Activated CD4-positive, CD25-positive, alpha-beta regulatory T cell treated with anti-CD3 and anti-CD28 coated beads, Interleukin-2, amount 50 U/mL, for 72 hours (primary cell): ENCODE data around the gene ARPC1A.
"Not testable (repeated sequence)": the region's sequence is repeated elsewhere in the genome, so short reads cannot be mapped to it uniquely, and the experiment has no call there.

Experiments used
- DNase-seq: peaks from one replicate; pipeline ENCODE4 v3.0.0; 2021

The ARPC1A gene

DNA sequence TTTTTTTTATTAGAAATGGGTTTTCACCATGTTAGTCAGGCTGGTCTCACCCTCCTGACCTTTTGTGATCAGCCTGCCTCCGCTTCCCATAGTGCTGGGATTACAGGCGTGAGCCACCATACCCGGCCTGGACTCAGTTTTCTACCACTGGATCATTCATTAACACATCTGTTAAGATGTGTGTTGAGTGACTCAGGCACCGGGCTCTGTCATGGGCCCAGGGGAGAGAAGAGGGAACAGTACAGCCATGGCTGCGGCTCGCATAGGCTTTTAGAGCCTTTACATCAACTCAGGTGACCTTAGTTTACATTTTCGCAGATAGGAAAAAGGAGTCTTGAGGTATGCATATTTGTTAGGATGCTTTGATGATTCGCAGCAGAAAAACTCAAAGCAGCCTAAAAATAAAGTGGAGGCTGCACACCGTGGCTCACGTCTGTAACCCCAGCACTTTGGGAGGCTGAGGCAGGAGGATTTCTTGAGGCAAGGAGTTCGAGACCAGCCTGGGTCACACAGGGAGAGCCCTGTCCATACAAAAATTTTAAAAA, 45.8 kb downstream of the ARPC1A start:
- DNase-seq, result no peak

DNA sequence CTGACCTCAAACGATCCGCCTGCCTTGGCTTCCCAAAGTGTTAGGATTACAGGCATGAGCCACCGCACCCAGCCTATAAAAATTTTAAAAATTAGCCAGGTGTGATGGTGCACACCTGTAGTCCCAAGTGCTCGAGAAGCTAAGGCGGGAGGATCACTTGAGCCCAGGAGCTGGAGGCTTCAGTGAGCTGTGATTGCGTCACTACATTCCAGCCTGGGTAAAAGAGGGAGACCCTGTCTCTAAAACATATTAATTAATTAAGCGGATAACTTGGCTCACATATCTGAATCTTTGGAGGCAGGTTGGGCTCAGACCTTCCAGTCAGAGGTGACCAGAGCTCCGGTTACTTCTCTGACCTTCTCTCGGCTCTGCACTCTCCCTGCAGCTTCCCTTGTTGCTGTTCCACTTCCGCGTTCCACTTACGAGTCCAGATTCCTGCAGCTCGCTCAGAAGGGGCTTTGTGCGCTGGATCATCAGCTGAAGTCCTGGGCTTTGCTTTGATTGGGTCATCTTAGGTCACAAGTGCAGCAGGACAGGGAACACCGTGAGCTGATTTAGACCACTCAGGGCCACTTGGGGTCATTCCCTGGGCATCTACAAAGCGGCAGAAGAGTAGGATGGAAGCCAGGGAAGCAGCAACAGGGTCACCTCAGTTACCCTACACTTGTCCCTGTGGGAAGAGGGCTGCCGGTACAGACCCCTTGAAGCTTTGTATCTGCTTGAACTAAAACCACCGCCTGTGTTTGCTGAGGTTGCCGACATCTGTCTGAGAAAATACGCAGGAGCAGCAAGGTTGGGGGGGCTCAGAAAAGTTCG, 46.8 kb downstream of the ARPC1A start:
- no peak for DNase-seq

DNA sequence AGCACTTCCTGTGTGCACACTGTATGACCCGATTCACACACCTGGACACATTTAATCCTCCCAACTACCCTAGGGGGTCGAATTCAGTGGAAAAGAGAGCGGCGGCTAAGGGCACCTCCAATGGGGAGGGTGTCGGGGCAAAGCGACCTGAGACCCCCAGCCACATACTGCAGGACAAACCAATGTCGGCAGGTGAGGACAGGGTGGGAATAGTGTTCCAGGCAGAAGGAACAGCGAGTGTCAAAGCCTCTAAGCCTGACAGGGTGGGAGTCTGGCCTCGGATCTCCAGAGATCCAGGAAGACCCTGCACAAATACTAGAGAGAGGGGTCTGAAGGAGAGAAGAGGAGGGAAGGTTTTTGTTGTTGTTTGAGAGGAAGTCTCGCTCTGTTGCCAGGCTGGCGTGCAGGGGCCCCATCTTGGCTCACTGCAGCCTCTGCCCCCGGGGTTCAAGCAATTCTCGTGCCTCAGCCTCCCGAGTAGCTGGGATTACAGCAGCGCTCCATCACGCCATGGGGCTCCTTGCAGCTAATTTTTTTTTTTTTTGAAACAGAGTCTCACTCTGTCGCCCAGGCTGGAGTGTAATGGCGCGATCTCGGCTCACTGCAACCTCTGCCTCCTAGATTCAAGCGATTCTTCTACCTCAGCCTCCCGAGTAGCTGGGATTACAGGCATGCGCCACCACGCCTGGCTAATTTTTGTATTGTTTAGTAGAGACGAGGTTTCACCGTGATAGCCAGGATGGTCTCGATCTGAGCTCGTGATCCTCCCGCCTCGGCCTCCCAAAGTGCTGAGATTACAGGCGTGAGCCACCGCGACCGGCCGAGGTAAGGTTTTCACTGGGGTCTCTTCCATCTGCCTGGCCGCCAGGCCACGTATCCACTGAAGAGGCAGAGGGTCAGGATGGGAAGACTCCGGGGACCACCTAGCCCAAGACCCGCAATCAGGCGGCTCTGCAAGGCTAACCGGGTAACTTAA, 47.7 kb downstream of the ARPC1A start:
- no peak for DNase-seq

DNA sequence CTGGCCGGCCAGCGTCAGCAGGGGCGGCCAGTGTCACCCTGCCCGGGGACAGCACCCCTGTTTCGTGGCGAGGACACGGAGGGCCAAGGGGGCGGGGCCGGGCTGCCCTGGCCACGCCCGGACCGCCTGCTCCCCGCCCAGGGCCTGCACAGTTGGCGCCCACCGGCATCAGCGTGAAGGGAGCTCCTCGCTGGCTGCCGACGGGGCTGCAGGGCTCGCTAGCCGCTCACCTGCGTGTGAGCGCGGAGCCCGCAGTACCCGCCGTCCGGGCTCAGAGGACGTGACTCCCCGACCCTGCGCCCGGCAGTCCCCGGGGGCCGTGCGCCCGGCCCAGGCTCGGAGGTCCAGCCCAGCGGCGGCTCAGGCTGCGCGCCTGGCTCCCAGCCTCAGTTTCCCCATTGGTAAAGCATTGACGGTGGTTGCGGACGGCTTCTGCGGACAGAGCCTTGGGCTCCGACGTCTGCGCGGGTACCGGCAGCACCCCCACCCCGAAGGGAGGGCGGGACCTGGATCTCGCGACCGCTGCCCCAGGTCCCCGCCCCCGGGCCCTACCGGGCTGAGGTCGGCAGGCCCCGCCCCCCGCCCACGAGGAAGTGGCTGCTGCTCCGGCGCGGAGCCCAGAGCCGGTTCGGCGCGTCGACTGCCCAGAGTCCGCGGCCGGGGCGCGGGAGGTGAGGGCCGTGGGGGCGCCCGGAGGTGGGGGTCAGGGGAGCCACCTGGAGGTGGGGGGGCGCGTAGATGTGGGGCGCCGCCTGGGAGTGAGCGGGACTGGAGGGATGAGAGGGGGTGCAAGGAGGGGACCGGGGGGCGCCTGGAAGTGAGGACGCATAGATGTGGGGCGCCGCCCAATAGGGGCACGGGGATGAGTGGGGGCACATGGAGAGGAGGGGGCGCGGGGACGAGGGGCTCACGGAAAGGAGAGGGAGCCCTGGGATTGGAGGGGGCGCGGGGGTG, 48.7 kb downstream of the ARPC1A start, which contains the start of gene ARPC1B:
TSS of gene ARPC1B (plus strand) at position 620 of the 954 bp plus-strand sequence. CDS start 10,985 bp downstream, outside the sequence.
- peak; percentile 81 for DNase-seq

DNA sequence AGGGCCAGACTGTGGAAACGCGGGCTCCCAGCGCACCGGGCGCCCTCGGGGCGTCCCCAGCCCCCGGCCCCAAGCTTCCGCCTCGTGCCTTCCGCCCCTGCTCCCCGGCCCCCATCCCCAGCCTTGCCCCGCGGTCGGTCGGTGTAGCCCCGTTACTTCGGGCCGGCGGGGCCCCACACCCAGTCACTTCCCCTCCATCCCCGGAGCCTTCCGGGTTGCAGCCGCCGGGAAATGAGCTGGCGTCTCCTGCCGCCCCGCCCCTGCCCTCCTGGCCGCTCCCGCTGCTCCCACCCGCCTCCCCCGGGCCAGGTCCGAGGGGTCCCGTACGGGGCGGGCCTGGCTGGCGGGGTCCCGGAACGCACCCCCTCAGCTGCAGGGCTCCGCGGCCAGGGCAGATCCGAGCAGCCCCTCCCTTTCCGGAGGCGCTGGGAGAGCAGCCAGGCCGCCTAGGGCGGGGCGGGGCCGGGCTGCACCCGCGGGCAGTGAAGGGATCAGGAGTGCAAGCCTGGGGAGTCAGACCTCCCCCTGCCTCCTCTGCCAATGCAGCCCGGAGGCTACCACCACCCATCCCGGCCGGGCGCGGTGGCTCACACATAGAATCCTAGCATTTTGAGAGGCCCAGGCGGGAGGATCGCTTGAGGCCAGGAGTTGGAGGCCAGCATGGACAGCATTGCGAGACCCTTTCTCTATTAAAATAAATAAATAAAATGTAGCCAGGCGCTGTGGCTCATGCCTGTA, 49.5 kb downstream of the ARPC1A start:
- peak; percentile 73 for DNase-seq

DNA sequence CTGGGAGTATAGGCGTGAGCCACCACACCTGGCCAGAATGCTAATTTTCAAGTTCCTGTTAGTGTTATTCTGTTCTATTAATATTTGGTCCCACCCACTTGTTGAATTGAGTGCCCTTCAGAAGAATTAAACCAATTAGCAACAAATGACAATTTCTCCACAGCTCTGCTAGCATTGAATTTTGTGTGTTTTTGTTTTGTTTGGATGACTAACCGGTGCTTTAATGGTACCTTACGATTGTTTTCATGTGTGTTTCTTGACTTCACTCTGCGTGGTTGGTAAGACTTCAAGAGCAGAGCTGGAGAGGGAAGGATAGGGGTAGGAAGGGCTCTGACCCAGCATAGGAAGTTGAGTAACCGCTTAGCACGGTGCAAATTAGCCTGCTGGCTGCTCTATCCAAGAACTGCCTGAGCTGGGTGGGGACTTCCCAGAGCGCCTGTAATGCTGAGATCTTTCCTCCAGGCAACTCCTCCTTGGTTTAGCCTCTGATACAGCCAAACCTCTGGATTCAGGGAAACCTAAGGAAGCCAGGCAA, 53.4 kb downstream of the ARPC1A start:
- DNase-seq, result peak; percentile 44

DNA sequence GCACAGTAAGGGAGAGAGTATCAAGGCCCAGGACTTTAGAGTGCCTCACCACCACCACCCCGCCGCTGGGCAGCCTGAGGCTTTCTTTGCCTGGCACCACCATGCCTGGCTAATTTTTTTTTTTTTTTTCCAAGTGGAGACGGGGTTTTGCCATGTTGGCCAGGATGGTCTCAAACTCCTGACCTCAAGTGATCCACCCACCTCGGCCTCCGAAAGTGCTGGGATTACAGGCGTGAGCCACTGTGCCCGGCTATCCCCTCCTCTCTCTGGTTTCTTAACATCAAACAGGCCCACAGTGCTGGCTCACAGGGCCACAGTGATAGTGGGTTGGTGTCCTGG, 54.0 kb downstream of the ARPC1A start:
- DNase-seq, result not testable (repeated sequence)

DNA sequence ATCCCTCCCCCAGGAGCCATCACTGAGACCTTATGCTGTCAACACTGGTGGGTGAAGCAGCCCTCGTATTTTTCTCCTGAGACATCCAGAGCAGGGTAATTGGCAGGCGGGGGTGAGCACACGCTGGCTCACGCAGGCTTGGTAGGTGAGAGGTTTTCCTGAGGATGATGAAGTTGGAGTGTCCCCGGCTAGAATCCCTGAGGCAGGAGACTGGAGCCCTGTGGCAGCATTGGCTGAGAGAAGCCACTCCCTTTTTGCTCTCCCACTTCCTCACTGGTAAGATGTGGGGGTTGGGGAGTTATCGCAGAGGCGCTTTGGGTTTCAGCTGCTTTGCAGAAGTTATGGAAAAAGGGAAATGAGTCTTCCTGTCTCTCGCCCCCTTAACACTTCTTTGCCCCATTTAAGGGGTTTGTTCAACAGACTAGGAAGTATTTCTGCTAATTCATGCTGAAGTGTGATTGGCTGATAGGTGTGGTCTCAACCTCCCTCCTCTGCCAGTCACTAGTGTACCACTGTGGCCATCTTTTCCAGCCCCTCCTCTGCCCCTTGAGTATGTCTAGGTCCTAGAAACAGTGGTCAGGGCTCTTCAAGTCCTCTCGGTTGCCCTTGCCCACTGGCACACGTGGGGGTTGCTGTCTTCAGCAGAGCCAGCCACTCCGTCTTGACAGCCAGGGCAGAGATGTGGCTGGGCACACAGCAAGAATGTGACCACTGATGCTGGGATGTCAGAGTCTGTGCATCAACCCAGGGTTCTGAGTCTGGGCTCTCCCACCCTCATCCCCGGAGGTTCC, 54.5 kb downstream of the ARPC1A start:
- peak; percentile 43 for DNase-seq

DNA sequence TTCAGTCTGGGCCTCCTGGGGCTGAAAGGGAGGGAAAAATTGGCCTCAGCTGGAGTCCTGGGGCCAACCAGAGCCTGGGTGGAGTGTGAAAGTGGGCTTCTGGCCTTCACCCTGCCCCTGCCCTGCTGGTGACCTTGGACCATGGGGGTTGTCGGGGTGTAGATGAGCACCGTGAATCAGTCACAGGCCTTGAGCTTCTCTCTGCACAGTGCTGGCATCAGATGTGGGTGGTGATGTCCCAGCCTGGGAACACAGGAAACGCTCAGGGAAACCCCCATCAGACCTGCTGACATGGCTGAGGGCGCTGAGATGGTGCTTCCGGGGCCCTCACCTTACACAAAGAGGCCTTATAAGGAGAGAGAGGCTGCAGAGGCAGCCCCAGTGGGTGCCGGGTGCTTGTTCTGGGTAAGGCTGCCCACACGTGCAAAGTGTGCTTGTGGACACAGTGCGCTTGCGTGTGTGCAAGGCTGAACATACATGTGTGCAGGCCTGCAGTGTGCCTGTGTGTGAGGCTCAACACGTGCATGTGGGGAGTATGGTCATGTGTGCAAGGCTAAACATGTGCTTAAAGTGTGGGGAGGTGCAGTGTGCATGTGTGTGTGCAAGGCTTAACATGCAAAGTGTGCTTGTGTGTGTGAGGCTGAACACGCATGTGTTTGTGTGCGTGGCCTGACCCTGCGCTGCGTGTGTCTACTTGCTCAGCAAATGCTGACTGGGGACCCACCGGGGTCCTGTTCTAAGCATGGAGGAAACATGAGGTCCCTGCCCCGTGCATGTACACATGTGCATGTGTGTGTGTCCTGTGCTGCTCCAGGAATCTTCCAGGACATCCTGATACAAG, 55.3 kb downstream of the ARPC1A start:
- DNase-seq, result peak; percentile 81

DNA sequence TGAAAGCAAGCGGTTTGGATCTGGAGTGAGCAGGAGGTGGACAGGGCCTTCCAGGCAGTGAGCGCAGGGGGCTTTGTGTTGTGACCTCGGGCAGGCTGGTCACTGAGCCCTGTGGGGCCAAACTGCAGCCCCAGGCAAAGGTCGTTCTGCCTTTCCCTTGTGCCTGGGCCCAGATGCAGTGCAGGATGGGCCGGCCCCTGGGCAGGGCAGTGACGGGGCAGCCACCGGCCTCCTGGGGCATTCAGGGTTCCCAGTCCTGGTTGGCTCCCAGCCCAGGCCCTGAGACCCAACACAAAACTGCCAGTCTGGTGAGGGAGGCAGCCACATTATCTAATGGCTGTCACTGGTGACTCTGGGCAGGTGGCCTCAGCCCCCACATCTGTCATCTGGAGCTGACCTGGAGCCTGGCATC, 56.0 kb downstream of the ARPC1A start:
- no peak for DNase-seq

DNA sequence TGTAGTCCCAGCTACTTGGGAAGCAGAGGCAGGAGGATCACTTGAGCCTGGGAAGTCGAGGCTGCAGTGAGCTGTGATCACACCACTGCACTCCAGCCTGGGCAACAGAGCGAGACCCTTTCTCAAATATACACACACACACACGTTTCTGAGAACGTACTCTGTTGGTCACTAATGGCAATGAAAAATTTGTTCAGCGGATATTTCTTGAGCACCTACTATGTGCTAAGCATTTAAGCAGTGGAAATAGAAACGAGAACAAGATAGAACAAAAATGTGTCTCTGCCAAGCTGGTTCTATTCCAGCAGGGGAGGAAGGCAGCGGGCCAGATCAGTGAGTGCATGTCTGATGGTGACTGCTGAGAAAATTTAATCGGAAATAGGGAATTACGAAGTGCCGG, 57.5 kb downstream of the ARPC1A start:
- no peak for DNase-seq

DNA sequence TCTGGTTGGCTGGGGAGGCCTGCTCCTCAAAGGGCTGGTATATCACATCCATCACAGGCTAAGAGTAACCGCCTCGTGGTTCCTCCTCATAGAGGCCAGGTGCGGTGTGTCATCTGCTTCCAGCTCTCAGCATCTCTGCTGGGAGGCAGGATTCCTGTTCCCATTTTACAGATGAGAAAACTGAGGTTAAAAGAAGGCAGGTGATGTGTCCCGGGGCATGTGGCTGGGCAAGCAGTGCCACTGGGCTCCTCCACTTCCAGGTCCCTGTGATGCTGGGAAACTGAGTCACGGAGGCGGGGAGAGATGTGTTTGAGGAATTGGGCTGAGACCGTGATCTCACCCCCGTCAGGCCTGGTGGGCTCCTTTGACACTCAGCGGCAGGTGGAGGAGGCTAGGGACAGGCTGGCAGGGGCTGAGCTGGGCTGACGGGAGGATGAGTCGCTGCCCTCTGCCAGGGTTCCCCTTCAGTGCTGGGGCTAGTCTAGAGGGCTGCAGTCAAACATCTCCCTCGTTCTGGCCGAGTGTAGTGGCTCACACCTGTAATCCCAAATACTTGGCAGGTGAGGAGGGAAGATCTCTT, 58.2 kb downstream of the ARPC1A start:
- no peak for DNase-seq

DNA sequence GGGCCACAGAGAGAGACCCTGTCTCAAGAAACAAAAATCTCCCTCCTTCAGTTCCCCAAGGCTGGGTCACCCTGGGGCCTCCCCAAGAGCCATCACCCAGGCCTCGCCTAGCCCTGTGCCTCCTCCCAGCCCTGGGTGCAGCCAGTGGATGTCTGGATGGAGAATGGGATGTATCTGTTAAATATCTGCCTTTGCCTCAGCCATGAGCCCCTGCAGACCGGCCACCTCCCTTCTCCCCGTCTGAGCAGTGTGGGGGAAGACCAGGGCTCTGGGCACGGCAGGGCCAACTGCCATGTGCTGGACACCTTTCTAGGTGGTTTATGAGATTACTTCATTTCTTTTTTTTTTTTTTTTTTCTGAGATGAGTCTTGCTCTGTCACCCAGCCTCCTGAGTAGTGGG, 58.8 kb downstream of the ARPC1A start:
- DNase-seq, result no peak

DNA sequence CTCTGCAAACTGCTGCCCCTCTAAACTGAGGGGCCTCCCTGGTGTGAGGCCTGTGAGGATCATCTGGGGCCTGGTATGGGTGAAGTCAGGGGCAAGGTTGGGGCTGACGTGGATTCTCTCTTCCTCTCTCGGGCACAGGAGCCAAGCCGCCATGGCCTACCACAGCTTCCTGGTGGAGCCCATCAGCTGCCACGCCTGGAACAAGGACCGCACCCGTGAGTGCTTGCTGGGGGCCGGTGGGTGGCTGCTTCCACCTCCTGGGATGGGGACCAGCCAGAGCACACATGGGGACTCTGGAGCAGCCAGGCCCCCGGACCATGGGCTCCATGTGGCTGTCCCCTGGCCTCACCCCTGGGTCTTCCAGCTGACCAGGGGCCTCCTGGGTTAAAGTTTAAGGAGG, 59.9 kb downstream of the ARPC1A start:
- no peak for DNase-seq

DNA sequence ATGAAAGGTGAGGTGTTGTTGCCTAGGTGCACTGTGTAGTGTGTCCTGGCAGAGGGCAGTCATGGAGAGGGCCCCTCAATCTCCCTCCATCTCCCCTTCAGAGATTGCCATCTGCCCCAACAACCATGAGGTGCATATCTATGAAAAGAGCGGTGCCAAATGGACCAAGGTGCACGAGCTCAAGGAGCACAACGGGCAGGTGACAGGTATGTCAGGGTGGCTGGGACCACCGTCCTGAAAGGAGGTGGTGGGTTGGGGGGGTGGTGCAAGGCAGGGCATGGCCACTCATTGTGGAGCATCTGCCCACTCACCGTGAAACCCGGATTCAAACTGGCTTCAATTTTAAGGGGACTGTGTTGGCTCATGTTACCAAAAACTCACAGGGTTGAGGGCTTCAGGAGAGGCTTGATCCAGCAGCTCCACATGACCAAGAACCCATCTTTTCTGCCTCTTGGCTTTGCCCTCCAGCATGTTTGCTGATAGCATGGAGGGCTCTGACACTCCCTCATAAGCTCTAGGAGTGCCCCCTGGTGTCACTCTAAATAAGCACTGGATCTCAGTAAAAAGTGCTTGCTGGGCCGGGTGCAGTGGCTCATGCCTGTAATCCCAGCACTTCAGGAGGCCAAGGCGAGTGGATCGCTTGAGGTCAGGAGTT, 61.0 kb downstream of the ARPC1A start:
- no peak for DNase-seq

DNA sequence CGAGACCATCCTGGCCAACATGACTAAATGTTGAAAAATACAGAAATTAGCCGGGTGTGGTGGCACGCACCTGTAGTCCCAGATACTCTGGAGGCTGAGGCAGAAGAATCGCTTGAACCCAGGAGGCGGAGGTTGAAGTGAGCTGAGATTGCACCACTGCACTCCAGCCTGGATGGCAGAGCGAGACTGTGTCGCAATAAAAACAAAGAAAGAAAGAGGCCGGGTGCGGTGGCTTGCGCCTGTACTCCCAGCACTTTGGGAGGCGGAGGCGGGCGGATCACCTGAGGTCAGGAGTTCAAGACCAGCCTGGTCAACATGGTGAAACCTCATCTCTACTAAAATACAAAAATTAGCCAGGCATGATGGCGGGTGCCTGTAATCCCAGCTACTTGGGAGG, 61.5 kb downstream of the ARPC1A start:
- DNase-seq, result not testable (repeated sequence)

DNA sequence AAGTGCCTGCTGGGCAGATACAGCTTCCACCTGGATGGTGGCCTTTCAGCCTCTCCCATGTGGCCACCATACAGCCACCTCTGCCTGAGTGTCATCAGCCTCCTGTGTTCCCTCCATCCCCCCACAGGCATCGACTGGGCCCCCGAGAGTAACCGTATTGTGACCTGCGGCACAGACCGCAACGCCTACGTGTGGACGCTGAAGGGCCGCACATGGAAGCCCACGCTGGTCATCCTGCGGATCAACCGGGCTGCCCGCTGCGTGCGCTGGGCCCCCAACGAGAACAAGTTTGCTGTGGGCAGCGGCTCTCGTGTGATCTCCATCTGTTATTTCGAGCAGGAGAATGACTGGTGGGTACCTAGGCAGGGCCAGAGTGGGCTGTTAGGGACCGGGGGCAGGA, 62.2 kb downstream of the ARPC1A start:
- DNase-seq, result no peak

DNA sequence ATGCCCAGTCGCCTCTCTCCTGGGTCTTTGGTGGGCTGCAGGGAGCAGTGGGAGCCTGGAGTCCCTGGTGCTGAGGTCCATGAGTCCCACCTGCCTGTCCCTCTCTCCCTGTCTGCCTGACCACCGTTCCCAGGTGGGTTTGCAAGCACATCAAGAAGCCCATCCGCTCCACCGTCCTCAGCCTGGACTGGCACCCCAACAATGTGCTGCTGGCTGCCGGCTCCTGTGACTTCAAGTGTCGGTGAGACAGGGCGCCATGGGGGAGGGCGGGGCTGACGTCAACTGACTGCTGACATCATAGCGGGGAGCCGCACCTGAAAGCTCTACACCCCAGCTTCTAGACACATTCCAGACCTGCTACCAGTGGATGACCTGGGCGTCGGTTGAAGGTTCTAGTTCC, 64.1 kb downstream of the ARPC1A start:
- DNase-seq, result no peak
